IMR-90 (cell line): ENCODE measurements around the gene GCNA.

Experiments used
- BHLHE40 ChIP-seq: fragments of 150-350 bp; IDR thresholded peaks from 2 replicates; pipeline ENCODE4 v1.6.1; 2016; ENCODE audit warnings: mild to moderate bottlenecking, low read depth, low read length
- CEBPB ChIP-seq: IDR thresholded peaks from 2 replicates; pipeline ENCODE4 v1.6.1; 2012; ENCODE audit warnings: low read depth, low read length, improper control_type of control experiment
- FOS ChIP-seq: fragments of 150-350 bp; IDR thresholded peaks from 2 replicates; pipeline ENCODE4 v1.6.1; 2016; ENCODE audit warnings: low read depth, low read length
- MXI1 ChIP-seq: IDR thresholded peaks from 2 replicates; pipeline ENCODE4 v1.6.1; 2012; ENCODE audit warnings: low read depth, mild to moderate bottlenecking, low read length, moderate library complexity, borderline replicate concordance
- NFE2L2 ChIP-seq: fragments of 150-350 bp; IDR thresholded peaks from 2 replicates; pipeline ENCODE4 v1.6.1; 2016; ENCODE audit warnings: low read depth, mild to moderate bottlenecking, low read length
- POLR2A ChIP-seq: IDR thresholded peaks from 2 replicates; pipeline ENCODE4 v1.6.1; 2012; ENCODE audit warnings: mild to moderate bottlenecking, low read depth, low read length
- RAD21 ChIP-seq: IDR thresholded peaks from 2 replicates; pipeline ENCODE4 v1.6.1; 2012; ENCODE audit warnings: low read length, improper control_type of control experiment
- RCOR1 ChIP-seq: IDR thresholded peaks from 2 replicates; pipeline ENCODE4 v1.6.1; 2012; ENCODE audit warnings: mild to moderate bottlenecking, low read length, improper control_type of control experiment; ENCODE audit not compliant: insufficient replicate concordance
- RFX5 ChIP-seq: IDR thresholded peaks from 2 replicates; pipeline ENCODE4 v1.8.0; 2012; ENCODE audit warnings: low read depth, mild to moderate bottlenecking, low read length, moderate library complexity
- SMC3 ChIP-seq: fragments of 150-350 bp; IDR thresholded peaks from 2 replicates; pipeline ENCODE4 v1.6.1; 2016; ENCODE audit warnings: low read depth, mild to moderate bottlenecking, antibody characterized with exemption, low read length, moderate library complexity
- TF ChIP-seq, protein P1 (sequence below): conservative IDR thresholded peaks from 2 replicates; pipeline ENCODE4 v1.5.1; 2012; ENCODE audit warnings: mild to moderate bottlenecking, low read depth, low read length, improper control_type of control experiment
- TF ChIP-seq, protein P2 (sequence below): fragments of 150-350 bp; IDR thresholded peaks from 2 replicates; pipeline ENCODE4 v1.6.1; 2017; ENCODE audit warnings: mild to moderate bottlenecking, antibody characterized with exemption, low read length, low read depth

DNA sequence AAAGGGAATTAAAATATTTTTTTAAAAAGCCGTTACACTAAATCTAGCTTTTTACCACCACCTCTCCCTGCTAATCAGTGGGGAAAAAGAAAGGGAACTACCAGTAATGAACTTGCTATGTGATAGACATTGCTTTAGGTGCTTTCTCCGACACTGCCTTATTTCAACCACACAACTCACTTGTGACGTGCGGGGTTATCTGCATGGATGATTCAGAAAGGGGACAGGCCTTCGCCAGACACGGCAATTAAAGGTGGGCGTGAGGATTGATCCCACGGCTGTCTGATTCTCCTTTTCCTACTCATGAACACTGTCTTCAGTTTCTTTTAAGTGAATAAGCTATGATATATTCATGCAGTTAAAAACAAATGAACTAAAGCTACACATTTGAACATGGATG, 41.0 kb downstream of the GCNA start:
- TF ChIP-seq POLR2A = no peak
- TF ChIP-seq BHLHE40 = no peak
- TF ChIP-seq RAD21 = no peak
- TF ChIP-seq, protein P1, sequence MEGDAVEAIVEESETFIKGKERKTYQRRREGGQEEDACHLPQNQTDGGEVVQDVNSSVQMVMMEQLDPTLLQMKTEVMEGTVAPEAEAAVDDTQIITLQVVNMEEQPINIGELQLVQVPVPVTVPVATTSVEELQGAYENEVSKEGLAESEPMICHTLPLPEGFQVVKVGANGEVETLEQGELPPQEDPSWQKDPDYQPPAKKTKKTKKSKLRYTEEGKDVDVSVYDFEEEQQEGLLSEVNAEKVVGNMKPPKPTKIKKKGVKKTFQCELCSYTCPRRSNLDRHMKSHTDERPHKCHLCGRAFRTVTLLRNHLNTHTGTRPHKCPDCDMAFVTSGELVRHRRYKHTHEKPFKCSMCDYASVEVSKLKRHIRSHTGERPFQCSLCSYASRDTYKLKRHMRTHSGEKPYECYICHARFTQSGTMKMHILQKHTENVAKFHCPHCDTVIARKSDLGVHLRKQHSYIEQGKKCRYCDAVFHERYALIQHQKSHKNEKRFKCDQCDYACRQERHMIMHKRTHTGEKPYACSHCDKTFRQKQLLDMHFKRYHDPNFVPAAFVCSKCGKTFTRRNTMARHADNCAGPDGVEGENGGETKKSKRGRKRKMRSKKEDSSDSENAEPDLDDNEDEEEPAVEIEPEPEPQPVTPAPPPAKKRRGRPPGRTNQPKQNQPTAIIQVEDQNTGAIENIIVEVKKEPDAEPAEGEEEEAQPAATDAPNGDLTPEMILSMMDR = no peak
- no peak for TF ChIP-seq RFX5
- no peak for TF ChIP-seq SMC3
- TF ChIP-seq RCOR1 = no peak
- no peak for TF ChIP-seq NFE2L2
- TF ChIP-seq, protein P2, sequence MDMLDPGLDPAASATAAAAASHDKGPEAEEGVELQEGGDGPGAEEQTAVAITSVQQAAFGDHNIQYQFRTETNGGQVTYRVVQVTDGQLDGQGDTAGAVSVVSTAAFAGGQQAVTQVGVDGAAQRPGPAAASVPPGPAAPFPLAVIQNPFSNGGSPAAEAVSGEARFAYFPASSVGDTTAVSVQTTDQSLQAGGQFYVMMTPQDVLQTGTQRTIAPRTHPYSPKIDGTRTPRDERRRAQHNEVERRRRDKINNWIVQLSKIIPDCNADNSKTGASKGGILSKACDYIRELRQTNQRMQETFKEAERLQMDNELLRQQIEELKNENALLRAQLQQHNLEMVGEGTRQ = no peak
- TF ChIP-seq CEBPB = no peak
- TF ChIP-seq MXI1 = no peak
- TF ChIP-seq FOS = no peak
